ENCODE results near the gene FOXK1. TPM values are rescaled to one million over a fixed set of nuclear protein-coding genes. Genes with fewer than 3 reads are reported as not detected.

FOXK1 gene
- total and polyA plus RNA-seq, 4 experiments from 2014 or later: 1.3 to 53.3 (median 29.0) TPM

GRCh38 chr7:4751398-4751947, 69.4 kb downstream of the FOXK1 start:
- Histone ChIP-seq H3K36me3 (ENCODE audit: insufficient read depth, low read length) (peaks cover 33% of the 10 kb centered on the region), H3K9me3 (ENCODE audit: control insufficient read depth in 1 of 2, low read length in 2 of 2) (no peaks in the 10 kb centered on the region), H3K27ac (ENCODE audit: low read depth, low read length) (no peak overlapping the region), H3K4me1 (ENCODE audit: insufficient read depth, low read length) (peaks cover 46% of the 10 kb centered on the region), H3K27me3 (ENCODE audit: insufficient read depth, low read length) (no peaks in the 10 kb centered on the region), H3K4me3 (ENCODE audit: low read length in 2 of 2) (no peak overlapping the region)
- intact Hi-C loops (cut with micrococcal nuclease): no loop called here
- peaks cover 0 to 2% (median 0%) of the 10 kb centered on the region in 8 donors for H3K9me3 Mint-ChIP-seq
- peaks cover 12 to 18% of the 10 kb centered on the region in 2 donors for H3K36me3 Mint-ChIP-seq
- no peak for DNase-seq
- peak overlapping the region in 1 of 7 donors; percentile 29 for H3K27ac Mint-ChIP-seq
- peaks cover 23 to 48% (median 32%) of the 10 kb centered on the region in 4 donors for H3K4me1 Mint-ChIP-seq
- ChIA-PET CTCF (ENCODE audit: partially characterized antibody) (interaction anchor here (0.7 to 2.8 kb wide), 5 partner anchors 13 to 142 kb away, joined by 3 to 7 read pairs (median 4); partner anchors contain the start of genes AP5Z1 and FOXK1), POLR2A (ENCODE audit: partially characterized antibody) (interaction anchor here (5.2 kb wide), 1 partner anchor 23 kb away, joined by 24 read pairs; the partner anchor contains the start of gene AP5Z1)
- H3K27me3 Mint-ChIP-seq: no peaks in the 10 kb centered on the region
- H3K4me3 Mint-ChIP-seq: no peak overlapping the region

- DNase-seq: peak; percentile 77 to 79 (median 78)
- no peaks in the 10 kb centered on the region for H3K27me3 Mint-ChIP-seq
- peaks cover 11 to 25% (median 15%) of the 10 kb centered on the region in 4 donors for H3K4me1 Mint-ChIP-seq
- intact Hi-C loops (cut with micrococcal nuclease): loop anchor here (1.0 kb wide), 3 partner anchors 9 to 143 kb away; no protein-coding TSS in a partner anchor
- H3K27ac ChIP-seq (ENCODE audit: low read depth, low read length): no peak overlapping the region
- peak overlapping the region in 6 of 7 donors; percentile 22 to 77 (median 42) for H3K27ac Mint-ChIP-seq
- ChIA-PET CTCF (ENCODE audit: partially characterized antibody) (interaction anchor here (0.6 to 3.7 kb wide), 12 partner anchors 9 to 143 kb away, joined by 3 to 27 read pairs (median 5); partner anchors contain the start of genes AP5Z1 and FOXK1), POLR2A (ENCODE audit: partially characterized antibody) (interaction anchor here (1.0 to 5.2 kb wide), 3 partner anchors 8 to 112 kb away, joined by 3 to 24 read pairs (median 6); partner anchors contain the start of gene AP5Z1)
- peak overlapping the region in 1 of 8 donors; percentile 29 for H3K4me3 Mint-ChIP-seq
- no peaks in the 10 kb centered on the region for H3K9me3 ChIP-seq (ENCODE audit: control insufficient read depth in 1 of 2, low read length in 2 of 2)
- H3K4me3 ChIP-seq (ENCODE audit: low read length in 2 of 2): no peak overlapping the region
- H3K4me1 ChIP-seq (ENCODE audit: insufficient read depth, low read length): peaks cover 23% of the 10 kb centered on the region
- H3K36me3 Mint-ChIP-seq: peaks cover 3 to 23% of the 10 kb centered on the region in 2 donors
- H3K36me3 ChIP-seq (ENCODE audit: insufficient read depth, low read length): peaks cover 42% of the 10 kb centered on the region
- H3K27me3 ChIP-seq (ENCODE audit: insufficient read depth, low read length): no peaks in the 10 kb centered on the region
- no peaks in the 10 kb centered on the region for H3K9me3 Mint-ChIP-seq
These were observed 71.7 kb downstream of the FOXK1 start for GRCh38 chr7:4753598-4754432.

DNA sequence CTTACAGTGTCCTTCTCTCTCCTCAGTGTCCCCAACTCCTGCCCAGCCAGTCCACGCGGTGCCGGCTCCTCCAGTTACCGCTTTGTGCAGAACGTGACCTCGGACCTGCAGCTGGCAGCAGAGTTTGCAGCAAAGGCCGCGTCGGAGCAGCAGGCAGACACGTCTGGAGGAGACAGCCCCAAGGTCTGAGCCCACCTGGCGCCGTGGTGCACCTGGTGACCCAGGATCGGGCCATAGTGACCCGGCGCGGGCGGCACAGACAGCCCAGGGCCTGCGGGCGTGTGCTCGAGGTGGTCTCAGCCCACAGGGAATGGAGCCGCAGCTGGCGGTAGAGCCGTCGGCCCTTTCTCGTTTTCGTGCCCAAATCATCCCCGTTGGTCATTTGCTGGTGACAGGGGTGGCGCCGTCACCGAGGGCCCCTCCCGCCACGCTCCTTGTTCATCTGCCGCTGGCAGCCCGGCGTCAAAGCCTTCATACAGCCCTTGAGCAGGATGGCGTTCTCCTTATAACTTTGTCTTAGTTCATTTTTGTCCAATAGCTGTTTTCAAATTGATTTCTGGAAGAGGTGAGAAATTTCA, 72.4 kb downstream of the FOXK1 start:
- H3K9me3 Mint-ChIP-seq: no peaks in the 10 kb centered on the region
- ChIA-PET POLR2A (ENCODE audit: partially characterized antibody) (interaction anchor here (1.0 to 5.2 kb wide), 4 partner anchors 9 to 113 kb away, joined by 3 to 24 read pairs (median 6); partner anchors contain the start of gene AP5Z1), CTCF (ENCODE audit: partially characterized antibody) (interaction anchor here (0.5 to 3.7 kb wide), 12 partner anchors 9 to 162 kb away, joined by 3 to 27 read pairs (median 4); partner anchors contain the start of gene AP5Z1)
- DNase-seq: no peak
- peak overlapping the region in 1 of 7 donors; percentile 72 for H3K27ac Mint-ChIP-seq
- peaks cover 3 to 23% of the 10 kb centered on the region in 2 donors for H3K36me3 Mint-ChIP-seq
- peaks cover 8 to 20% (median 12%) of the 10 kb centered on the region in 4 donors for H3K4me1 Mint-ChIP-seq
- H3K9me3 ChIP-seq (ENCODE audit: control insufficient read depth in 1 of 2, low read length in 2 of 2): no peaks in the 10 kb centered on the region
- H3K27me3 ChIP-seq (ENCODE audit: insufficient read depth, low read length): no peaks in the 10 kb centered on the region
- no peak overlapping the region for H3K4me3 ChIP-seq (ENCODE audit: low read length in 2 of 2)
- intact Hi-C loops (cut with micrococcal nuclease): loop anchor here (1.0 kb wide), 3 partner anchors 9 to 143 kb away; no protein-coding TSS in a partner anchor
- H3K4me3 Mint-ChIP-seq: no peak overlapping the region
- H3K27me3 Mint-ChIP-seq: no peaks in the 10 kb centered on the region
- peaks cover 19% of the 10 kb centered on the region for H3K4me1 ChIP-seq (ENCODE audit: insufficient read depth, low read length)
- H3K36me3 ChIP-seq (ENCODE audit: insufficient read depth, low read length): peaks cover 43% of the 10 kb centered on the region
- no peak overlapping the region for H3K27ac ChIP-seq (ENCODE audit: low read depth, low read length)

GRCh38 chr7:4755045-4755444, 73.0 kb downstream of the FOXK1 start:
- H3K9me3 Mint-ChIP-seq: no peaks in the 10 kb centered on the region
- POLR2A ChIA-PET (ENCODE audit: partially characterized antibody): interaction anchor here (1.7 to 5.2 kb wide), 3 partner anchors 10 to 113 kb away, joined by 5 to 24 read pairs (median 6); partner anchors contain the start of gene AP5Z1
- no peak overlapping the region for H3K27ac Mint-ChIP-seq
- H3K27me3 Mint-ChIP-seq: no peaks in the 10 kb centered on the region
- H3K4me1 Mint-ChIP-seq: peaks cover 8 to 21% (median 12%) of the 10 kb centered on the region in 4 donors
- CTCF ChIA-PET (ENCODE audit: partially characterized antibody): interaction anchor here (0.5 to 3.7 kb wide), 9 partner anchors 9 to 161 kb away, joined by 3 to 27 read pairs (median 5); no protein-coding TSS in a partner anchor
- Histone ChIP-seq H3K27me3 (ENCODE audit: insufficient read depth, low read length) (no peaks in the 10 kb centered on the region), H3K4me1 (ENCODE audit: insufficient read depth, low read length) (peaks cover 19% of the 10 kb centered on the region), H3K9me3 (ENCODE audit: control insufficient read depth in 1 of 2, low read length in 2 of 2) (no peaks in the 10 kb centered on the region), H3K27ac (ENCODE audit: low read depth, low read length) (no peak overlapping the region), H3K36me3 (ENCODE audit: insufficient read depth, low read length) (peaks cover 48% of the 10 kb centered on the region), H3K4me3 (ENCODE audit: low read length in 2 of 2) (no peak overlapping the region)
- DNase-seq: no peak
- intact Hi-C loops (cut with micrococcal nuclease): no loop called here
- no peak overlapping the region for H3K4me3 Mint-ChIP-seq
- peaks cover 7 to 28% of the 10 kb centered on the region in 2 donors for H3K36me3 Mint-ChIP-seq

GRCh38 chr7:4758111-4758510, 76.0 kb downstream of the FOXK1 start:
- Mint-ChIP-seq H3K27ac (no peak overlapping the region), H3K36me3 (peaks cover 23 to 48% of the 10 kb centered on the region in 2 donors), H3K9me3 (no peaks in the 10 kb centered on the region), H3K27me3 (no peaks in the 10 kb centered on the region), H3K4me3 (no peak overlapping the region), H3K4me1 (peaks cover 4 to 17% (median 8%) of the 10 kb centered on the region in 4 donors)
- intact Hi-C loops (cut with micrococcal nuclease): no loop called here
- H3K27me3 ChIP-seq (ENCODE audit: insufficient read depth, low read length): no peaks in the 10 kb centered on the region
- no peak overlapping the region for H3K4me3 ChIP-seq (ENCODE audit: low read length in 2 of 2)
- H3K36me3 ChIP-seq (ENCODE audit: insufficient read depth, low read length): peaks cover 57% of the 10 kb centered on the region
- no peak for DNase-seq
- ChIA-PET CTCF (ENCODE audit: partially characterized antibody) (interaction anchor here (0.7 kb wide), 1 partner anchor 127 kb away, joined by 5 read pairs; no protein-coding TSS in a partner anchor), POLR2A (ENCODE audit: partially characterized antibody) (interaction anchor here (1.0 kb wide), 1 partner anchor 17 kb away, joined by 3 read pairs; no protein-coding TSS in a partner anchor)
- H3K4me1 ChIP-seq (ENCODE audit: insufficient read depth, low read length): peaks cover 12% of the 10 kb centered on the region
- no peaks in the 10 kb centered on the region for H3K9me3 ChIP-seq (ENCODE audit: control insufficient read depth in 1 of 2, low read length in 2 of 2)
- H3K27ac ChIP-seq (ENCODE audit: low read depth, low read length): no peak overlapping the region

DNA sequence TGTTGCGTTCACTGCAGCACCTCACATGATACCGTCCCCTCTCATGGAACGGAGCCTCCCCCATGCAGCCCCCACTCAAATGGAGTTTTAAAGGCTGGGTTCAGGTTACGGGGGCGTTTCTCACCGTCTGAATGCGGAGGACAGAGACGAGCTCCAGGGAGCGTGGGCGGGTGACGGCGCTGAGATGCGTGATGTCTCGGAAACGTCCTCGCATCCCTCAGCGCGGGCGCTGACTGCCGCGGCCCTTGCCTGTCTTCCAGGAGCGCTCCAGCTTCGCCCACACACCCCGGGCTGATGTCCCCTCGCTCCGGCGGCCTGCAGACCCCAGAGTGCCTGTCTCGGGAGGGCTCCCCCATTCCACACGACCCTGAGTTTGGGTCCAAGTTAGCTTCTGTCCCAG, 76.7 kb downstream of the FOXK1 start:
- Histone ChIP-seq H3K4me3 (ENCODE audit: low read length in 2 of 2) (no peak overlapping the region), H3K27ac (ENCODE audit: low read depth, low read length) (no peak overlapping the region), H3K4me1 (ENCODE audit: insufficient read depth, low read length) (peaks cover 6% of the 10 kb centered on the region), H3K36me3 (ENCODE audit: insufficient read depth, low read length) (peaks cover 64% of the 10 kb centered on the region), H3K27me3 (ENCODE audit: insufficient read depth, low read length) (no peaks in the 10 kb centered on the region), H3K9me3 (ENCODE audit: control insufficient read depth in 1 of 2, low read length in 2 of 2) (no peaks in the 10 kb centered on the region)
- POLR2A ChIA-PET (ENCODE audit: partially characterized antibody): interaction anchor here (0.6 kb wide), 1 partner anchor 1060 kb away, joined by 3 read pairs; no protein-coding TSS in a partner anchor
- H3K27me3 Mint-ChIP-seq: no peaks in the 10 kb centered on the region
- CTCF ChIA-PET (ENCODE audit: partially characterized antibody): no interaction called here
- peaks cover 23 to 48% of the 10 kb centered on the region in 2 donors for H3K36me3 Mint-ChIP-seq
- H3K4me3 Mint-ChIP-seq: no peak overlapping the region
- no peaks in the 10 kb centered on the region for H3K9me3 Mint-ChIP-seq
- DNase-seq: no peak
- intact Hi-C loops (cut with micrococcal nuclease): no loop called here
- H3K27ac Mint-ChIP-seq: no peak overlapping the region
- peaks cover 2 to 10% (median 2%) of the 10 kb centered on the region in 4 donors for H3K4me1 Mint-ChIP-seq
